CD4-positive, CD25-positive, alpha-beta regulatory T cell (primary cell): ENCODE measurements around the gene SLC35F5. TPM values are rescaled to one million over a fixed set of nuclear protein-coding genes. Genes with fewer than 3 reads are reported as not detected.
"Not testable (repeated sequence)": the region's sequence is repeated elsewhere in the genome, so short reads cannot be mapped to it uniquely, and the experiment has no call there.

Source experiments
- ATAC-seq, 2 donors: fragments of 150-1000 bp; cut with Tn5 transposase; one replicate each; pipeline ENCODE4 v1.10.0; 2021; ENCODE audit warnings: low read depth in 2 of 2, moderate number of reproducible peaks in 2 of 2, moderate library complexity in 1 of 2
- DNase-seq, 3 donors: peaks; one replicate each; pipeline versions ENCODE4 v3.0.0 to v3.0.0-alpha.2; 2012 to 2022; ENCODE audit warnings: mixed read lengths in 1 of 3
- H3K27ac ChIP-seq: one replicate; pipeline ENCODE4 v1.7.0; 2013; ENCODE audit warnings: mild to moderate bottlenecking, low read length; ENCODE audit not compliant: insufficient read depth, poor library complexity, severe bottlenecking
- H3K27me3 ChIP-seq: one replicate; pipeline ENCODE4 v1.7.0; 2013; ENCODE audit warnings: low read length; ENCODE audit not compliant: control insufficient read depth, insufficient read depth
- H3K36me3 ChIP-seq: one replicate; pipeline ENCODE4 v1.7.0; 2013; ENCODE audit warnings: mild to moderate bottlenecking, low read length, moderate library complexity; ENCODE audit not compliant: control insufficient read depth, insufficient read depth
- H3K4me1 ChIP-seq: 2 replicates; pipeline ENCODE4 v1.7.0; 2013; ENCODE audit warnings: mild to moderate bottlenecking, low read length; ENCODE audit not compliant: insufficient read depth, control insufficient read depth, poor library complexity, severe bottlenecking
- H3K4me3 ChIP-seq: one replicate; pipeline ENCODE4 v1.7.0; 2013; ENCODE audit warnings: low read depth, mild to moderate bottlenecking, low read length, moderate library complexity
- H3K9me3 ChIP-seq, 2 experiments: 1 replicate in 1 of 2; 2 replicates in 1 of 2; pipeline ENCODE4 v1.7.0; 2013; ENCODE audit warnings: low read length in 2 of 2, mild to moderate bottlenecking in 1 of 2, moderate library complexity in 1 of 2; ENCODE audit not compliant: control insufficient read depth in 2 of 2
- H3K27ac Mint-ChIP-seq, 3 donors: one replicate each; pipeline ENCODE4 v1.8.0; 2020 to 2022; ENCODE audit warnings: mild to moderate bottlenecking in 3 of 3, mixed read lengths in 3 of 3, moderate library complexity in 2 of 3
- H3K27me3 Mint-ChIP-seq: one replicate; pipeline ENCODE4 v1.8.0; 2022; ENCODE audit warnings: mild to moderate bottlenecking, mixed read lengths
- H3K36me3 Mint-ChIP-seq: one replicate; pipeline ENCODE4 v1.8.0; 2020; ENCODE audit warnings: mixed read lengths
- H3K4me1 Mint-ChIP-seq, 4 donors: one replicate each; pipeline ENCODE4 v1.8.0; 2020 to 2022; ENCODE audit warnings: mixed read lengths in 4 of 4, mild to moderate bottlenecking in 1 of 4
- H3K4me3 Mint-ChIP-seq, 4 donors: one replicate each; pipeline ENCODE4 v1.8.0; 2020 to 2022; ENCODE audit warnings: mild to moderate bottlenecking in 4 of 4, mixed read lengths in 4 of 4, moderate library complexity in 3 of 4
- H3K9me3 Mint-ChIP-seq, 7 donors: one replicate each; pipeline ENCODE4 v1.8.0; 2020 to 2022; ENCODE audit warnings: mixed read lengths in 7 of 7, mild to moderate bottlenecking in 3 of 7, moderate library complexity in 2 of 7
- polyA plus RNA-seq, 4 donors: library from polyadenylated mRNA; unstranded; fragments of 300-500 nt; fragmentation: Illumina TruSeq; gene quantifications; one replicate each; pipeline ENCODE4 v1.2.3, GENCODE V29; 2021
- total RNA-seq: library from RNA; stranded (reverse); gene quantifications from one replicate; pipeline ENCODE4 v1.2.3, GENCODE V29; 2022

SLC35F5 gene
- total and polyA plus RNA-seq, 5 donors from 2014 or later, result 3.5 to 31.6 (median 5.9) TPM

- ATAC-seq (no peak), DNase-seq (no peak)
- no peaks in the 10 kb centered on the region for H3K9me3 Mint-ChIP-seq
- no peak overlapping the region for H3K4me3 Mint-ChIP-seq
- peak overlapping the region in 2 of 3 donors; percentile 1 to 2 for H3K27ac Mint-ChIP-seq
- Histone ChIP-seq H3K36me3 (peaks cover 30% of the 10 kb centered on the region), H3K4me3 (no peak overlapping the region), H3K9me3 (no peaks in the 10 kb centered on the region), H3K27me3 (no peaks in the 10 kb centered on the region), H3K27ac (no peak overlapping the region), H3K4me1 (no peaks in the 10 kb centered on the region)
- peaks cover 24% of the 10 kb centered on the region for H3K36me3 Mint-ChIP-seq
- H3K27me3 Mint-ChIP-seq, result no peaks in the 10 kb centered on the region
- H3K4me1 Mint-ChIP-seq, result peaks cover 0 to 14% (median 2%) of the 10 kb centered on the region in 4 donors
Measured at GRCh38 chr2:113716291-113716690, 40.2 kb downstream of the SLC35F5 start.

- Histone ChIP-seq H3K36me3 (peaks cover 30% of the 10 kb centered on the region), H3K4me3 (no peak overlapping the region), H3K27ac (no peak overlapping the region), H3K4me1 (no peaks in the 10 kb centered on the region), H3K27me3 (no peaks in the 10 kb centered on the region), H3K9me3 (no peaks in the 10 kb centered on the region)
- H3K9me3 Mint-ChIP-seq, result no peaks in the 10 kb centered on the region
- DNase-seq, result no peak
- no peak overlapping the region for H3K27ac Mint-ChIP-seq
- peaks cover 0 to 8% (median 2%) of the 10 kb centered on the region in 4 donors for H3K4me1 Mint-ChIP-seq
- ATAC-seq, result no peak
- no peak overlapping the region for H3K4me3 Mint-ChIP-seq
- H3K27me3 Mint-ChIP-seq, result no peaks in the 10 kb centered on the region
- peaks cover 20% of the 10 kb centered on the region for H3K36me3 Mint-ChIP-seq
Measured at GRCh38 chr2:113712941-113713340, 43.5 kb downstream of the SLC35F5 start.

- H3K4me3 ChIP-seq, result no peak overlapping the region
- Mint-ChIP-seq H3K36me3 (peaks cover 20% of the 10 kb centered on the region), H3K4me1 (peaks cover 0 to 8% (median 2%) of the 10 kb centered on the region in 4 donors), H3K27ac (no peak overlapping the region), H3K9me3 (no peaks in the 10 kb centered on the region), H3K4me3 (no peak overlapping the region), H3K27me3 (no peaks in the 10 kb centered on the region)
- H3K27me3 ChIP-seq, result no peaks in the 10 kb centered on the region
- H3K4me1 ChIP-seq, result no peaks in the 10 kb centered on the region
- no peaks in the 10 kb centered on the region for H3K9me3 ChIP-seq
- DNase-seq, result no peak
- no peak for ATAC-seq
- H3K27ac ChIP-seq, result no peak overlapping the region
- peaks cover 27% of the 10 kb centered on the region for H3K36me3 ChIP-seq
Measured at GRCh38 chr2:113711851-113712250, 44.6 kb downstream of the SLC35F5 start.

- DNase-seq, result no peak
- no peaks in the 10 kb centered on the region for H3K4me1 ChIP-seq
- no peak overlapping the region for H3K27ac ChIP-seq
- no peak overlapping the region for H3K4me3 ChIP-seq
- no peak for ATAC-seq
- peaks cover 13% of the 10 kb centered on the region for H3K36me3 Mint-ChIP-seq
- no peak overlapping the region for H3K4me3 Mint-ChIP-seq
- no peaks in the 10 kb centered on the region for H3K9me3 ChIP-seq
- H3K27me3 Mint-ChIP-seq, result no peaks in the 10 kb centered on the region
- no peaks in the 10 kb centered on the region for H3K9me3 Mint-ChIP-seq
- no peaks in the 10 kb centered on the region for H3K4me1 Mint-ChIP-seq
- no peak overlapping the region for H3K27ac Mint-ChIP-seq
- no peaks in the 10 kb centered on the region for H3K27me3 ChIP-seq
- H3K36me3 ChIP-seq, result peaks cover 6% of the 10 kb centered on the region
Measured at GRCh38 chr2:113709022-113709421, 47.4 kb downstream of the SLC35F5 start.

- H3K27ac ChIP-seq, result no peak overlapping the region
- H3K4me3 ChIP-seq, result no peak overlapping the region
- no peak for ATAC-seq
- H3K9me3 Mint-ChIP-seq, result no peaks in the 10 kb centered on the region
- H3K4me1 ChIP-seq, result no peaks in the 10 kb centered on the region
- no peak for DNase-seq
- H3K27ac Mint-ChIP-seq, result no peak overlapping the region
- H3K4me3 Mint-ChIP-seq, result no peak overlapping the region
- no peaks in the 10 kb centered on the region for H3K9me3 ChIP-seq
- H3K27me3 Mint-ChIP-seq, result no peaks in the 10 kb centered on the region
- no peaks in the 10 kb centered on the region for H3K36me3 ChIP-seq
- peaks cover 11% of the 10 kb centered on the region for H3K36me3 Mint-ChIP-seq
- H3K27me3 ChIP-seq, result no peaks in the 10 kb centered on the region
- H3K4me1 Mint-ChIP-seq, result peaks cover 0 to 4% (median 0%) of the 10 kb centered on the region in 4 donors
Measured at GRCh38 chr2:113707106-113707505, 49.3 kb downstream of the SLC35F5 start.

GRCh38 chr2:113705982-113706523, 50.4 kb downstream of the SLC35F5 start:
- Histone ChIP-seq H3K9me3 (no peaks in the 10 kb centered on the region), H3K27ac (no peak overlapping the region), H3K36me3 (no peaks in the 10 kb centered on the region), H3K4me1 (no peaks in the 10 kb centered on the region), H3K4me3 (no peak overlapping the region), H3K27me3 (no peaks in the 10 kb centered on the region)
- peaks cover 0 to 4% (median 0%) of the 10 kb centered on the region in 4 donors for H3K4me1 Mint-ChIP-seq
- H3K36me3 Mint-ChIP-seq, result peaks cover 11% of the 10 kb centered on the region
- H3K27me3 Mint-ChIP-seq, result no peaks in the 10 kb centered on the region
- no peak for ATAC-seq
- no peak overlapping the region for H3K27ac Mint-ChIP-seq
- no peak for DNase-seq
- no peaks in the 10 kb centered on the region for H3K9me3 Mint-ChIP-seq
- no peak overlapping the region for H3K4me3 Mint-ChIP-seq

GRCh38 chr2:113704300-113704993, 52.0 kb downstream of the SLC35F5 start:
- H3K27ac ChIP-seq, H3K27me3 ChIP-seq, ATAC-seq, H3K27me3 Mint-ChIP-seq, H3K4me1 ChIP-seq, H3K36me3 ChIP-seq, DNase-seq, H3K4me3 Mint-ChIP-seq, H3K9me3 Mint-ChIP-seq, H3K4me3 ChIP-seq, H3K4me1 Mint-ChIP-seq, H3K27ac Mint-ChIP-seq, H3K9me3 ChIP-seq, H3K36me3 Mint-ChIP-seq: not testable (repeated sequence)
